ENCODE measurements around the gene TIMP3. TPM values are rescaled to one million over a fixed set of nuclear protein-coding genes. Genes with fewer than 3 reads are reported as not detected.

TIMP3 gene
- polyA plus RNA-seq, 1 of the 3 experiments (the other 2 are of a cell fraction), result 26.1 TPM

DNA sequence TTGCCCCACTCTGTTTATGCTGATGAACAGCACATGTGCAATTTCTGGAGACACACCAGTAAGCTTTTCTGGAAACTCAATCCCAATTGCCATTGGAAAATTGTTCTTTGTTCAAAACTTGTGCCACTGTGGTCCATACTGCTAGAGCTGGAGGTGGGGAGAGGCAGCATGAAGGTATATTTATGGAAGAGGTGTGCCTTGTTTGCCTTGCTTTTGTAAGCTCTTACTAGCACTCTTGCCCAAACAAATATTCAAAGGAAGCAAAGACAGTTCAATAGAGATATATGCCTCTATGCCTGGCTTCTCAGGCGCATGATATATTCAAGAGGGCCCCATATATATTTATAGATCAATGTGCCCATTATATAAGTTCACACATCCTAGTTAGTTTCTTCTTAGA is 42.7 kb downstream of the TIMP3 start:
- H3F3A ChIP-seq (replicated peaks; ENCODE audit: insufficient read depth), result no peaks in the 10 kb centered on the region
- POLR2A ChIA-PET, result no interaction called here
- TF ChIP-seq SIN3A (IDR thresholded peaks at IDR 0.05; ENCODE audit: borderline replicate concordance, low read depth, low read length), result no peak
- TF ChIP-seq, protein P1, sequence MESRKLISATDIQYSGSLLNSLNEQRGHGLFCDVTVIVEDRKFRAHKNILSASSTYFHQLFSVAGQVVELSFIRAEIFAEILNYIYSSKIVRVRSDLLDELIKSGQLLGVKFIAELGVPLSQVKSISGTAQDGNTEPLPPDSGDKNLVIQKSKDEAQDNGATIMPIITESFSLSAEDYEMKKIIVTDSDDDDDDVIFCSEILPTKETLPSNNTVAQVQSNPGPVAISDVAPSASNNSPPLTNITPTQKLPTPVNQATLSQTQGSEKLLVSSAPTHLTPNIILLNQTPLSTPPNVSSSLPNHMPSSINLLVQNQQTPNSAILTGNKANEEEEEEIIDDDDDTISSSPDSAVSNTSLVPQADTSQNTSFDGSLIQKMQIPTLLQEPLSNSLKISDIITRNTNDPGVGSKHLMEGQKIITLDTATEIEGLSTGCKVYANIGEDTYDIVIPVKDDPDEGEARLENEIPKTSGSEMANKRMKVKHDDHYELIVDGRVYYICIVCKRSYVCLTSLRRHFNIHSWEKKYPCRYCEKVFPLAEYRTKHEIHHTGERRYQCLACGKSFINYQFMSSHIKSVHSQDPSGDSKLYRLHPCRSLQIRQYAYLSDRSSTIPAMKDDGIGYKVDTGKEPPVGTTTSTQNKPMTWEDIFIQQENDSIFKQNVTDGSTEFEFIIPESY (IDR thresholded peaks at IDR 0.05; ENCODE audit: borderline replicate concordance, low read depth), result no peak
- no peak for TF ChIP-seq GATA2 (CRISPR knock-in tag; IDR thresholded peaks at IDR 0.05)
- TF ChIP-seq MEF2A (IDR thresholded peaks at IDR 0.05; ENCODE audit: borderline replicate concordance, low read depth), result no peak
- no peak for TF ChIP-seq NFIC (IDR thresholded peaks at IDR 0.05; ENCODE audit: borderline replicate concordance)
- TF ChIP-seq TEAD4 (IDR thresholded peaks at IDR 0.05; ENCODE audit: borderline replicate concordance, insufficient read depth), result no peak
- no peak for TF ChIP-seq JUND (IDR thresholded peaks at IDR 0.05)
- TF ChIP-seq, protein P2, sequence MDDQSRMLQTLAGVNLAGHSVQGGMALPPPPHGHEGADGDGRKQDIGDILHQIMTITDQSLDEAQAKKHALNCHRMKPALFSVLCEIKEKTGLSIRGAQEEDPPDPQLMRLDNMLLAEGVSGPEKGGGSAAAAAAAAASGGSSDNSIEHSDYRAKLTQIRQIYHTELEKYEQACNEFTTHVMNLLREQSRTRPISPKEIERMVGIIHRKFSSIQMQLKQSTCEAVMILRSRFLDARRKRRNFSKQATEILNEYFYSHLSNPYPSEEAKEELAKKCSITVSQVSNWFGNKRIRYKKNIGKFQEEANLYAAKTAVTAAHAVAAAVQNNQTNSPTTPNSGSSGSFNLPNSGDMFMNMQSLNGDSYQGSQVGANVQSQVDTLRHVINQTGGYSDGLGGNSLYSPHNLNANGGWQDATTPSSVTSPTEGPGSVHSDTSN (IDR thresholded peaks at IDR 0.05), result no peak
- TF ChIP-seq RFX5 (IDR thresholded peaks at IDR 0.05; ENCODE audit: low read length), result no peak
- no peak for TF ChIP-seq RAD21 (IDR thresholded peaks at IDR 0.05; ENCODE audit: low read length)
- no peak for TF ChIP-seq FOSL2 (IDR thresholded peaks at IDR 0.05; ENCODE audit: borderline replicate concordance, low read depth)
- TF ChIP-seq MXI1 (IDR thresholded peaks at IDR 0.05; ENCODE audit: low read depth, low read length), result no peak
- TF ChIP-seq, protein P3, sequence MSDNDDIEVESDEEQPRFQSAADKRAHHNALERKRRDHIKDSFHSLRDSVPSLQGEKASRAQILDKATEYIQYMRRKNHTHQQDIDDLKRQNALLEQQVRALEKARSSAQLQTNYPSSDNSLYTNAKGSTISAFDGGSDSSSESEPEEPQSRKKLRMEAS (IDR thresholded peaks at IDR 0.05; ENCODE audit: low read depth), result no peak
- TF ChIP-seq, protein P4, sequence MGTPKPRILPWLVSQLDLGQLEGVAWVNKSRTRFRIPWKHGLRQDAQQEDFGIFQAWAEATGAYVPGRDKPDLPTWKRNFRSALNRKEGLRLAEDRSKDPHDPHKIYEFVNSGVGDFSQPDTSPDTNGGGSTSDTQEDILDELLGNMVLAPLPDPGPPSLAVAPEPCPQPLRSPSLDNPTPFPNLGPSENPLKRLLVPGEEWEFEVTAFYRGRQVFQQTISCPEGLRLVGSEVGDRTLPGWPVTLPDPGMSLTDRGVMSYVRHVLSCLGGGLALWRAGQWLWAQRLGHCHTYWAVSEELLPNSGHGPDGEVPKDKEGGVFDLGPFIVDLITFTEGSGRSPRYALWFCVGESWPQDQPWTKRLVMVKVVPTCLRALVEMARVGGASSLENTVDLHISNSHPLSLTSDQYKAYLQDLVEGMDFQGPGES (IDR thresholded peaks at IDR 0.05; ENCODE audit: low read depth, low read length), result no peak
- H3K27ac ChIP-seq (ENCODE audit: low read depth in 2 of 2, low read length in 1 of 2), result no peak overlapping the region
- no peaks in the 10 kb centered on the region for H3K36me3 ChIP-seq (replicated peaks in 1 of 2; ENCODE audit: control insufficient read depth in 1 of 2, insufficient read depth in 2 of 2, low read length in 1 of 2)
- H3K79me2 ChIP-seq (ENCODE audit: insufficient read depth), result no peaks in the 10 kb centered on the region
- no peak overlapping the region for H3K9ac ChIP-seq
- H3K9me2 ChIP-seq, result no peaks in the 10 kb centered on the region
- CTCF ChIA-PET, result interaction anchor here (1.2 kb wide), 1 partner anchor 14 kb away, joined by 3 read pairs; no protein-coding TSS in a partner anchor
- no peaks in the 10 kb centered on the region for H3K27me3 ChIP-seq (ENCODE audit: insufficient read depth)
- 58% methylated on average over 1 of the region's 1 CpG for WGBS (ENCODE audit: low lambda C conversion rate)
- no peak overlapping the region for H3K4me2 ChIP-seq
- H3K4me3 ChIP-seq (ENCODE audit: low read depth in 2 of 2, low read length in 1 of 2), result no peak overlapping the region
- H3K4me1 ChIP-seq (ENCODE audit: control insufficient read depth in 1 of 2, insufficient read depth in 2 of 2, low read depth in 1 of 2, low read length in 1 of 2), result peaks cover 0 to 21% of the 10 kb centered on the region in 2 experiments; a peak in 1 of 4 replicates
- no peaks in the 10 kb centered on the region for H3K9me3 ChIP-seq
- DNase-seq, result no peak
- no peak overlapping the region for H2AFZ ChIP-seq (ENCODE audit: low read depth)
- 0 out of 2 replicates have a peak, but pooled peaks cover 4% of the 10 kb centered on the region for H4K20me1 ChIP-seq (ENCODE audit: insufficient read depth)

All from SK-N-SH (cell line).